ENCODE data around the gene PHF13. TPM values are rescaled to one million over a fixed set of nuclear protein-coding genes. Genes with fewer than 3 reads are reported as not detected.

PHF13 gene
- total and polyA plus RNA-seq, 9 of the 15 experiments (the other 6 are each of a cell fraction or from before 2014, with no cell fraction given) = 1.8 to 36.1 (median 11.7) TPM

DNA sequence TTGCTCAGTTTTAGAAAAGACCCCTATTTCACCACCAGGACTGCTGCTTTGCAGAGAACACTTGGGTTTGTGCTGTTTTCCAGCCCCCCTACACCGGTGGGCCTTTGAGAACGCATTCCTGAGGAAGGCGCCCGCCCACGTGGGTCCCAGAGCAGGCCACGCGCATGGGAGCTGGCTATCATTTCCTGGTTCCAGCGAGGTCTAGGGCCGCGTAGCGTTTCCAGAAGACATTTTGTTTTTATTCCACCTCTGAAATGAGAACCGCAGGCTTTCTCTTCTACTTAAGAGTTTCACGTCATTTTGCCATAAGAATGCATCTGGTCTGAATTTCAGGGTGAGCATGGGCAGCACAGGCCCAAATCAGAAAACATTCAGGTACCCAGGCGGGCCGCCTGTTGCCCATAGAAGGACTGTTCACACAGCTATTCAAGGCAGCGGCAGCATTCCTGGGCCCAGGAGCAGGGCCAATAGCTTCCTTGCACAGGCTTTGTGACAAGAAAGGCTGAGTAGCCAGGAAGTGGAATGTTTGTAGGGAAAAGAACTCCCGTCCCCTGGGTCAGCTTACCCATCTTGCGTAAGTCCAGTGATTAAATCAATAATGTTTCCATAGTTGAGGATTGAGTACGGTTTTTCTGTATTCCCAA is 9.5 kb upstream of the PHF13 start (continued):
- TF ChIP-seq ERF (CRISPR knock-in tag; IDR thresholded peaks at IDR 0.05) (0 out of 2 replicates have a peak, but pooled peaks have one; percentile 28), ZNF766 (CRISPR knock-in tag; conservative IDR thresholded peaks at IDR 0.05) (peak; percentile 89), FOXP1 (CRISPR knock-in tag; IDR thresholded peaks at IDR 0.05) (no peak; the same call in 1 of the 2 replicates), GTF2A2 (tag; IDR thresholded peaks at IDR 0.05) (no peak), ZNF217 (CRISPR knock-in tag; IDR thresholded peaks at IDR 0.05) (no peak), POLR2B (IDR thresholded peaks at IDR 0.05; ENCODE audit: low read depth, partially characterized antibody) (no peak), CREB1 (IDR thresholded peaks at IDR 0.05) (no peak), CREB1 (CRISPR knock-in tag; IDR thresholded peaks at IDR 0.05) (no peak), SETDB1 (IDR thresholded peaks at IDR 0.05; ENCODE audit: low read length) (no peak), RBM22 (IDR thresholded peaks at IDR 0.05; ENCODE audit: low read depth, low read length, poor library complexity, severe bottlenecking) (no peak), ZNF133 (CRISPR knock-in tag; IDR thresholded peaks at IDR 0.05) (no peak), NR2F6 (CRISPR knock-in tag; IDR thresholded peaks at IDR 0.05) (no peak)
- TF ChIP-seq, protein P1, sequence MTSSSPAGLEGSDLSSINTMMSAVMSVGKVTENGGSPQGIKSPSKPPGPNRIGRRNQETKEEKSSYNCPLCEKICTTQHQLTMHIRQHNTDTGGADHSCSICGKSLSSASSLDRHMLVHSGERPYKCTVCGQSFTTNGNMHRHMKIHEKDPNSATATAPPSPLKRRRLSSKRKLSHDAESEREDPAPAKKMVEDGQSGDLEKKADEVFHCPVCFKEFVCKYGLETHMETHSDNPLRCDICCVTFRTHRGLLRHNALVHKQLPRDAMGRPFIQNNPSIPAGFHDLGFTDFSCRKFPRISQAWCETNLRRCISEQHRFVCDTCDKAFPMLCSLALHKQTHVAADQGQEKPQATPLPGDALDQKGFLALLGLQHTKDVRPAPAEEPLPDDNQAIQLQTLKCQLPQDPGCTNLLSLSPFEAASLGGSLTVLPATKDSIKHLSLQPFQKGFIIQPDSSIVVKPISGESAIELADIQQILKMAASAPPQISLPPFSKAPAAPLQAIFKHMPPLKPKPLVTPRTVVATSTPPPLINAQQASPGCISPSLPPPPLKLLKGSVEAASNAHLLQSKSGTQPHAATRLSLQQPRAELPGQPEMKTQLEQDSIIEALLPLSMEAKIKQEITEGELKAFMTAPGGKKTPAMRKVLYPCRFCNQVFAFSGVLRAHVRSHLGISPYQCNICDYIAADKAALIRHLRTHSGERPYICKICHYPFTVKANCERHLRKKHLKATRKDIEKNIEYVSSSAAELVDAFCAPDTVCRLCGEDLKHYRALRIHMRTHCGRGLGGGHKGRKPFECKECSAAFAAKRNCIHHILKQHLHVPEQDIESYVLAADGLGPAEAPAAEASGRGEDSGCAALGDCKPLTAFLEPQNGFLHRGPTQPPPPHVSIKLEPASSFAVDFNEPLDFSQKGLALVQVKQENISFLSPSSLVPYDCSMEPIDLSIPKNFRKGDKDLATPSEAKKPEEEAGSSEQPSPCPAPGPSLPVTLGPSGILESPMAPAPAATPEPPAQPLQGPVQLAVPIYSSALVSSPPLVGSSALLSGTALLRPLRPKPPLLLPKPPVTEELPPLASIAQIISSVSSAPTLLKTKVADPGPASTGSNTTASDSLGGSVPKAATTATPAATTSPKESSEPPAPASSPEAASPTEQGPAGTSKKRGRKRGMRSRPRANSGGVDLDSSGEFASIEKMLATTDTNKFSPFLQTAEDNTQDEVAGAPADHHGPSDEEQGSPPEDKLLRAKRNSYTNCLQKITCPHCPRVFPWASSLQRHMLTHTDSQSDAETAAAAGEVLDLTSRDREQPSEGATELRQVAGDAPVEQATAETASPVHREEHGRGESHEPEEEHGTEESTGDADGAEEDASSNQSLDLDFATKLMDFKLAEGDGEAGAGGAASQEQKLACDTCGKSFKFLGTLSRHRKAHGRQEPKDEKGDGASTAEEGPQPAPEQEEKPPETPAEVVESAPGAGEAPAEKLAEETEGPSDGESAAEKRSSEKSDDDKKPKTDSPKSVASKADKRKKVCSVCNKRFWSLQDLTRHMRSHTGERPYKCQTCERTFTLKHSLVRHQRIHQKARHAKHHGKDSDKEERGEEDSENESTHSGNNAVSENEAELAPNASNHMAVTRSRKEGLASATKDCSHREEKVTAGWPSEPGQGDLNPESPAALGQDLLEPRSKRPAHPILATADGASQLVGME (CRISPR knock-in tag; IDR thresholded peaks at IDR 0.05) = no peak
- TF ChIP-seq, protein P2, sequence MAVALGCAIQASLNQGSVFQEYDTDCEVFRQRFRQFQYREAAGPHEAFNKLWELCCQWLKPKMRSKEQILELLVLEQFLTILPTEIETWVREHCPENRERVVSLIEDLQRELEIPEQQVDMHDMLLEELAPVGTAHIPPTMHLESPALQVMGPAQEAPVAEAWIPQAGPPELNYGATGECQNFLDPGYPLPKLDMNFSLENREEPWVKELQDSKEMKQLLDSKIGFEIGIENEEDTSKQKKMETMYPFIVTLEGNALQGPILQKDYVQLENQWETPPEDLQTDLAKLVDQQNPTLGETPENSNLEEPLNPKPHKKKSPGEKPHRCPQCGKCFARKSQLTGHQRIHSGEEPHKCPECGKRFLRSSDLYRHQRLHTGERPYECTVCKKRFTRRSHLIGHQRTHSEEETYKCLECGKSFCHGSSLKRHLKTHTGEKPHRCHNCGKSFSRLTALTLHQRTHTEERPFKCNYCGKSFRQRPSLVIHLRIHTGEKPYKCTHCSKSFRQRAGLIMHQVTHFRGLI (CRISPR knock-in tag; IDR thresholded peaks at IDR 0.05) = peak; percentile 69; the same call in 1 of the 2 replicates
- TF ChIP-seq, protein P3, sequence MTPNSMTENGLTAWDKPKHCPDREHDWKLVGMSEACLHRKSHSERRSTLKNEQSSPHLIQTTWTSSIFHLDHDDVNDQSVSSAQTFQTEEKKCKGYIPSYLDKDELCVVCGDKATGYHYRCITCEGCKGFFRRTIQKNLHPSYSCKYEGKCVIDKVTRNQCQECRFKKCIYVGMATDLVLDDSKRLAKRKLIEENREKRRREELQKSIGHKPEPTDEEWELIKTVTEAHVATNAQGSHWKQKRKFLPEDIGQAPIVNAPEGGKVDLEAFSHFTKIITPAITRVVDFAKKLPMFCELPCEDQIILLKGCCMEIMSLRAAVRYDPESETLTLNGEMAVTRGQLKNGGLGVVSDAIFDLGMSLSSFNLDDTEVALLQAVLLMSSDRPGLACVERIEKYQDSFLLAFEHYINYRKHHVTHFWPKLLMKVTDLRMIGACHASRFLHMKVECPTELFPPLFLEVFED (CRISPR knock-in tag; conservative IDR thresholded peaks at IDR 0.05) = no peak
- TF ChIP-seq, protein P4, sequence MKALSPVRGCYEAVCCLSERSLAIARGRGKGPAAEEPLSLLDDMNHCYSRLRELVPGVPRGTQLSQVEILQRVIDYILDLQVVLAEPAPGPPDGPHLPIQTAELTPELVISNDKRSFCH (CRISPR knock-in tag; IDR thresholded peaks at IDR 0.05) = no peak; the same call in 1 of the 2 replicates
- TF ChIP-seq, protein P4 (tag; IDR thresholded peaks at IDR 0.05) = peak; percentile 96
- TF ChIP-seq, protein P5, sequence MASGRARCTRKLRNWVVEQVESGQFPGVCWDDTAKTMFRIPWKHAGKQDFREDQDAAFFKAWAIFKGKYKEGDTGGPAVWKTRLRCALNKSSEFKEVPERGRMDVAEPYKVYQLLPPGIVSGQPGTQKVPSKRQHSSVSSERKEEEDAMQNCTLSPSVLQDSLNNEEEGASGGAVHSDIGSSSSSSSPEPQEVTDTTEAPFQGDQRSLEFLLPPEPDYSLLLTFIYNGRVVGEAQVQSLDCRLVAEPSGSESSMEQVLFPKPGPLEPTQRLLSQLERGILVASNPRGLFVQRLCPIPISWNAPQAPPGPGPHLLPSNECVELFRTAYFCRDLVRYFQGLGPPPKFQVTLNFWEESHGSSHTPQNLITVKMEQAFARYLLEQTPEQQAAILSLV (tag; IDR thresholded peaks at IDR 0.05) = peak; percentile 70; the same call in 1 of the 2 replicates

Measured in K562 (cell line).